BJ (cell line): ENCODE measurements around the gene FGD4. TPM values are rescaled to one million over a fixed set of nuclear protein-coding genes. Genes with fewer than 3 reads are reported as not detected.
A peak's percentile ranks its signal among the peaks of the same experiment; 100 is the strongest.

Experiments
- CTCF ChIA-PET: fragments of 350-600 bp; formaldehyde crosslinking; extraction: SDS; loops from one replicate; lab custom pipeline; 2021; ENCODE audit warnings: antibody characterized with exemption, inconsistent platforms; lab: Yijun Ruan, JAX
- POLR2A ChIA-PET: fragments of 300-600 bp; sonication (Branson Sonifier 250); formaldehyde crosslinking; extraction: SDS; loops from one replicate; lab custom pipeline; 2021; ENCODE audit warnings: antibody characterized with exemption; lab: Charles Lee
- DNase-seq: peaks from one replicate; pipeline ENCODE4 v3.0.0-alpha.2; 2011; ENCODE audit warnings: low read depth
- H3K27me3 ChIP-seq: 2 replicates; pipeline ENCODE4 v1.6.0; 2011; ENCODE audit warnings: low read length; ENCODE audit not compliant: control insufficient read depth, insufficient read depth
- H3K36me3 ChIP-seq: 2 replicates; pipeline ENCODE4 v1.5.1; 2011; ENCODE audit warnings: low read length; ENCODE audit not compliant: control insufficient read depth, insufficient read depth
- H3K4me3 ChIP-seq: 2 replicates; pipeline ENCODE4 v1.5.1; 2011; ENCODE audit warnings: low read depth, mild to moderate bottlenecking, control low read depth, low read length
- polyA plus RNA-seq: library from polyadenylated mRNA; depleted of rRNA; stranded (reverse); fragments of >200 nt; gene quantifications from 2 replicates; pipeline ENCODE4 v1.2.3, GENCODE V29; 2011
- TF ChIP-seq, protein P1 (sequence below): IDR thresholded peaks from 2 replicates; pipeline ENCODE4 v1.5.1; 2011; ENCODE audit warnings: low read depth, mild to moderate bottlenecking, control low read depth, inconsistent platforms, low read length, moderate library complexity; ENCODE audit not compliant: insufficient read depth

FGD4 gene
- polyA plus RNA-seq, 1 experiment: 11.1 TPM

DNA sequence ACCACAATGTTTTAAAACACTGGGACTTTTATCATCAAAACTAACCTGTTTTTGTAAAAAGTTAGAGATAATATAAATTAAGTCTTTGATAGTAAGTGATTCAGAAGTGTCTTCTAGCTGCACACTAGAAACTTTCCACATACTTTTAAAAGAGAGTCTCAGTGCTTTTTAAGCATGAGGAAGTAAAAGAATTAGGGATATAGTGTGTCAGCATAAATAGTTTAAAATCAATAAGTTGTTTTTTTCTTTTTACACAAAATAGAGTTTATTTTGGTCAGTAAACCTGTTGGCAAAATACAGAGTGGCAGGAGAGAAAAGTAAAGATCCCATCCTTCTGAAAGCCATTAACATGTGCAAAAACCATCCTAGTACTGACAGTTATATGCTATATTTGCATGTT, 281.4 kb downstream of the FGD4 start:
- CTCF ChIA-PET: interaction anchor here (0.8 kb wide), 1 partner anchor 8 kb away, joined by 4 read pairs; no protein-coding TSS in a partner anchor
- no peak for DNase-seq
- H3K27me3 ChIP-seq: no peaks in the 10 kb centered on the region
- TF ChIP-seq, protein P1, sequence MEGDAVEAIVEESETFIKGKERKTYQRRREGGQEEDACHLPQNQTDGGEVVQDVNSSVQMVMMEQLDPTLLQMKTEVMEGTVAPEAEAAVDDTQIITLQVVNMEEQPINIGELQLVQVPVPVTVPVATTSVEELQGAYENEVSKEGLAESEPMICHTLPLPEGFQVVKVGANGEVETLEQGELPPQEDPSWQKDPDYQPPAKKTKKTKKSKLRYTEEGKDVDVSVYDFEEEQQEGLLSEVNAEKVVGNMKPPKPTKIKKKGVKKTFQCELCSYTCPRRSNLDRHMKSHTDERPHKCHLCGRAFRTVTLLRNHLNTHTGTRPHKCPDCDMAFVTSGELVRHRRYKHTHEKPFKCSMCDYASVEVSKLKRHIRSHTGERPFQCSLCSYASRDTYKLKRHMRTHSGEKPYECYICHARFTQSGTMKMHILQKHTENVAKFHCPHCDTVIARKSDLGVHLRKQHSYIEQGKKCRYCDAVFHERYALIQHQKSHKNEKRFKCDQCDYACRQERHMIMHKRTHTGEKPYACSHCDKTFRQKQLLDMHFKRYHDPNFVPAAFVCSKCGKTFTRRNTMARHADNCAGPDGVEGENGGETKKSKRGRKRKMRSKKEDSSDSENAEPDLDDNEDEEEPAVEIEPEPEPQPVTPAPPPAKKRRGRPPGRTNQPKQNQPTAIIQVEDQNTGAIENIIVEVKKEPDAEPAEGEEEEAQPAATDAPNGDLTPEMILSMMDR: no peak
- no peaks in the 10 kb centered on the region for H3K36me3 ChIP-seq
- peak overlapping the region; percentile 98 for H3K4me3 ChIP-seq
- POLR2A ChIA-PET: no interaction called here

DNA sequence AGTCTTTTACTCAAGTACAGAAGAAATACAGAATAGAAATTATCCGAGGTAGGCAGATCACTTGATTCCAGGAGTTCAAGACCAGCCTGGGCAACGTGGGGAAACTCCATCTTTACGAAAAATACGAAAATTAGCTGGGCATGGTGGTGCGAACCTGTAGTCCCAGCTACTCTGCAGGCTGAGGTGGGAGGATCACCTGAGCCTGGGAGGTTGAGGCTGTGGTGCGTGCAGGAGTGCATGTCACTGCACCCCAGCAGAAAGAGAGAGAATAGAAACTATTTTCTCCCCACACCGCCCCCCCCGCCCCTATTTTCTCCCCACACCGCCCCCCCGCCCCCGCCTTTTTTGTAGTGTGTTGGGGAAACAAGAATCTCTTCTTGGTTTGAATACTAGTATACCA, 281.9 kb downstream of the FGD4 start:
- ChIA-PET POLR2A (no interaction called here), CTCF (interaction anchor here (0.8 kb wide), 1 partner anchor 9 kb away, joined by 4 read pairs; no protein-coding TSS in a partner anchor)
- Histone ChIP-seq H3K4me3 (no peak overlapping the region), H3K27me3 (no peaks in the 10 kb centered on the region), H3K36me3 (no peaks in the 10 kb centered on the region)
- TF ChIP-seq, protein P1: no peak
- DNase-seq: no peak

- CTCF ChIA-PET: no interaction called here
These were observed 287.0 kb downstream of the FGD4 start for GRCh38 chr12:32686340-32686739.

DNA sequence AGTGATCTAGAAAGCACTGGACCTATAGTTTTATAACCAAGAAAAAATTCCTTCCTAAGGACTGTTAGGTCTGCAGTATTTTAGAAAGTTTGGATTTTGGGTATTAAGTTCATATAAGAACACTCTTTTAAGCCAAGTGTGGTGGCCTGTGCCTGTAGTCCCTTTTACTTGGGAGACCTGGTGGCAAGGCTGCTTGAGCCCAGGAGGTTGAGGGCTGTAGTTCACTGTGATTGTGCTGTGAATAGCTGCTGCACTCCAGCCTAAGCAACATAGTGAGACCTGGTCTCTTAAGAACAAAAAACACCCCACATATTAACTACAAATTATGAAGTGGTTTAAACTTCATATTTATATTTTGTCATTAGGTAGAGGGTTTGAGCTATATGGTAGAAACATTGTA, 289.4 kb downstream of the FGD4 start:
- ChIA-PET POLR2A (no interaction called here), CTCF (interaction anchor here (0.8 to 1.1 kb wide), 2 partner anchors 11 to 13 kb away, joined by 3 to 4 read pairs; no protein-coding TSS in a partner anchor)
- Histone ChIP-seq H3K27me3 (no peaks in the 10 kb centered on the region), H3K36me3 (no peaks in the 10 kb centered on the region), H3K4me3 (no peak overlapping the region)
- TF ChIP-seq, protein P1: no peak
- no peak for DNase-seq

More at GRCh38 chr12:32686340-32686739, 287.0 kb downstream of the FGD4 start:
- H3K27me3 ChIP-seq: no peaks in the 10 kb centered on the region
- DNase-seq: no peak
- POLR2A ChIA-PET: interaction anchor here (0.5 kb wide), 1 partner anchor 319 kb away, joined by 5 read pairs; no protein-coding TSS in a partner anchor
- H3K4me3 ChIP-seq: no peak overlapping the region
- H3K36me3 ChIP-seq: no peaks in the 10 kb centered on the region
- TF ChIP-seq, protein P1: no peak

GRCh38 chr12:32690927-32691326, 291.6 kb downstream of the FGD4 start:
- Histone ChIP-seq H3K27me3 (no peaks in the 10 kb centered on the region), H3K36me3 (no peaks in the 10 kb centered on the region), H3K4me3 (no peak overlapping the region)
- CTCF ChIA-PET: interaction anchor here (0.6 kb wide), 1 partner anchor 62 kb away, joined by 4 read pairs; no protein-coding TSS in a partner anchor
- POLR2A ChIA-PET: no interaction called here
- DNase-seq: no peak
- TF ChIP-seq, protein P1: no peak
